HCT116 (cell line): ENCODE results near the gene SYNPR. TPM values are rescaled to one million over a fixed set of nuclear protein-coding genes. Genes with fewer than 3 reads are reported as not detected.

ENCODE experiments used
- ATAC-seq: fragments of 200-7000 bp; cut with Tn5 transposase; 2 replicates; pipeline ENCODE4 v1.9.1; 2020; ENCODE audit warnings: mild to moderate bottlenecking, moderate library complexity
- BruUV-seq: library from RNA; stranded (reverse); fragments of 400-500 nt; replicated peaks from 2 replicates; lab custom pipeline; 2021; lab: Mats Ljungman, UMichigan
- CTCF ChIA-PET: fragments of 300-600 bp; sonication (Branson Sonifier 250); formaldehyde crosslinking; loops from one replicate; lab custom pipeline; 2021; ENCODE audit warnings: antibody characterized with exemption; lab: Charles Lee
- POLR2A ChIA-PET: fragments of 300-600, 350-600 bp; sonication (Branson Sonifier 250); formaldehyde crosslinking; loops from one replicate; lab custom pipeline; 2021; ENCODE audit warnings: antibody characterized with exemption; lab: Charles Lee
- RAD21 ChIA-PET, 2 experiments: fragments of 300-600 bp; sonication (Branson Sonifier 250); formaldehyde crosslinking; loops; one replicate each; lab custom pipeline; 2023; ENCODE audit warnings: low total read pairs in 2 of 2; ENCODE audit not compliant: uncharacterized antibody in 2 of 2, unreplicated experiment in 2 of 2, low non-redundant PET in 1 of 2; lab: Charles Lee
- DNase-seq: peaks from one replicate; pipeline ENCODE4 v3.0.0-alpha.2; 2010; ENCODE audit warnings: low read depth, low spot score
- H2AFZ ChIP-seq: fragments of 200-600 bp; shearing (Covaris generic), sonication (generic); 2 replicates; pipeline ENCODE4 v1.6.1; 2017; ENCODE audit warnings: low read depth, mixed run types, mixed read lengths, antibody characterized with exemption, low read length; ENCODE audit not compliant: poor library complexity, severe bottlenecking
- H3K27ac ChIP-seq: 2 replicates; pipeline ENCODE4 v1.5.1; 2012; ENCODE audit warnings: low read depth, low read length
- H3K27me3 ChIP-seq: fragments of 200-600 bp; sonication (generic); 2 replicates; pipeline ENCODE4 v1.6.1; 2016; ENCODE audit warnings: mixed run types, low read length, mixed read lengths; ENCODE audit not compliant: insufficient read depth
- H3K36me3 ChIP-seq, 2 experiments: fragments of 200-500 bp in 1 of 2; fragments of 200-600 bp in 1 of 2; sonication (Bioruptor generic) in 1 of 2; sonication (generic) in 1 of 2; 2 replicates each; pipeline versions ENCODE4 v1.5.1 to v1.6.1; 2014 to 2016; ENCODE audit warnings: low read length in 2 of 2, inconsistent platforms in 1 of 2, mixed read lengths in 1 of 2, mixed run types in 1 of 2; ENCODE audit not compliant: insufficient read depth in 2 of 2, control insufficient read depth in 1 of 2
- H3K4me1 ChIP-seq, 2 experiments: fragments of 200-600 bp in 1 of 2; sonication (generic) in 1 of 2; 2 replicates each; pipeline versions ENCODE4 v1.5.1 to v1.6.1; 2012 to 2017; ENCODE audit warnings: low read length in 2 of 2, inconsistent platforms in 1 of 2, mild to moderate bottlenecking in 1 of 2, mixed read lengths in 1 of 2, mixed run types in 1 of 2, moderate library complexity in 1 of 2; ENCODE audit not compliant: insufficient read depth in 2 of 2, control insufficient read depth in 1 of 2
- H3K4me2 ChIP-seq: fragments of 200-600 bp; sonication (generic); 2 replicates; pipeline ENCODE4 v1.6.1; 2017; ENCODE audit warnings: mixed run types, low read length, mixed read lengths
- H3K4me3 ChIP-seq, 2 experiments: fragments of 200-600 bp in 1 of 2; sonication (generic) in 1 of 2; replicated peaks in 1 of 2; 2 replicates each; pipeline ENCODE4 v1.5.1; 2011 to 2016; ENCODE audit warnings: low read length in 2 of 2, control low read depth in 1 of 2, low read depth in 1 of 2, mild to moderate bottlenecking in 1 of 2, mixed read lengths in 1 of 2, mixed run types in 1 of 2
- H3K79me2 ChIP-seq: fragments of 200-600 bp; sonication (generic); 2 replicates; pipeline ENCODE4 v1.6.1; 2017; ENCODE audit warnings: mild to moderate bottlenecking, mixed run types, low read length, moderate library complexity, mixed read lengths; ENCODE audit not compliant: insufficient read depth
- H3K9ac ChIP-seq: fragments of 200-600 bp; sonication (generic); 2 replicates; pipeline ENCODE4 v1.6.1; 2016; ENCODE audit warnings: low read length, mixed read lengths
- H3K9me2 ChIP-seq: fragments of 200-600 bp; sonication (generic), shearing (Covaris generic); 2 replicates; pipeline ENCODE4 v1.6.1; 2017; ENCODE audit warnings: mixed run types, mild to moderate bottlenecking, moderate library complexity; ENCODE audit not compliant: insufficient read depth
- H3K9me3 ChIP-seq, 2 experiments: fragments of 200-500 bp in 1 of 2; fragments of 200-600 bp in 1 of 2; sonication (Bioruptor generic) in 1 of 2; sonication (generic) in 1 of 2; 2 replicates each; pipeline ENCODE4 v1.6.1; 2014 to 2017; ENCODE audit warnings: low read length in 2 of 2, mixed read lengths in 2 of 2, inconsistent platforms in 1 of 2, low read depth in 1 of 2, mild to moderate bottlenecking in 1 of 2, mixed run types in 1 of 2, moderate library complexity in 1 of 2; ENCODE audit not compliant: control insufficient read depth in 1 of 2, insufficient read depth in 1 of 2
- H4K20me1 ChIP-seq: fragments of 200-600 bp; sonication (generic), shearing (Covaris generic); 2 replicates; pipeline ENCODE4 v1.6.1; 2017; ENCODE audit warnings: mixed run types, mild to moderate bottlenecking, moderate library complexity; ENCODE audit not compliant: insufficient read depth
- ATF3 ChIP-seq: IDR thresholded peaks from 2 replicates; pipeline ENCODE4 v1.6.1; 2012
- CEBPB ChIP-seq: IDR thresholded peaks from 2 replicates; pipeline ENCODE4 v1.6.1; 2012; ENCODE audit warnings: low read depth
- EZH2phosphoT487 ChIP-seq: fragments of 200-600 bp; IDR thresholded peaks from 2 replicates; pipeline ENCODE4 v1.6.1; 2018; ENCODE audit warnings: antibody characterized with exemption, borderline replicate concordance
- MAX ChIP-seq: IDR thresholded peaks from 2 replicates; pipeline ENCODE4 v1.6.1; 2012
- RAD21 ChIP-seq: IDR thresholded peaks from 2 replicates; pipeline ENCODE4 v1.6.1; 2012; ENCODE audit warnings: low read depth, mild to moderate bottlenecking
- SIN3A ChIP-seq: IDR thresholded peaks from 2 replicates; pipeline ENCODE4 v1.6.1; 2012; ENCODE audit warnings: low read depth
- SRF ChIP-seq: IDR thresholded peaks from 2 replicates; pipeline ENCODE4 v1.6.1; 2012; ENCODE audit warnings: low read depth
- TCF7L2 ChIP-seq: IDR thresholded peaks from 2 replicates; pipeline ENCODE4 v1.7.0; 2011; ENCODE audit warnings: borderline replicate concordance, inconsistent platforms; ENCODE audit not compliant: insufficient read depth, insufficient read length; ENCODE audit errors: extremely low read depth
- YY1 ChIP-seq: IDR thresholded peaks from 2 replicates; pipeline ENCODE4 v1.6.1; 2011; ENCODE audit warnings: low read length, low read depth, moderate library complexity, mild to moderate bottlenecking; ENCODE audit not compliant: insufficient replicate concordance; ENCODE audit errors: extremely low read depth
- intact Hi-C: fragments of 100-400 bp; cut with micrococcal nuclease; formaldehyde crosslinking; loops from 2 replicates; pipeline ENCODE4 v1.10.0; 2022
- total RNA-seq: library from RNA; stranded (reverse); gene quantifications from one replicate; pipeline ENCODE4 v1.2.1, GENCODE V29; 2021; ENCODE audit not compliant: unreplicated experiment

Gene SYNPR
- total RNA-seq, 1 experiment from 2014 or later = not detected

DNA sequence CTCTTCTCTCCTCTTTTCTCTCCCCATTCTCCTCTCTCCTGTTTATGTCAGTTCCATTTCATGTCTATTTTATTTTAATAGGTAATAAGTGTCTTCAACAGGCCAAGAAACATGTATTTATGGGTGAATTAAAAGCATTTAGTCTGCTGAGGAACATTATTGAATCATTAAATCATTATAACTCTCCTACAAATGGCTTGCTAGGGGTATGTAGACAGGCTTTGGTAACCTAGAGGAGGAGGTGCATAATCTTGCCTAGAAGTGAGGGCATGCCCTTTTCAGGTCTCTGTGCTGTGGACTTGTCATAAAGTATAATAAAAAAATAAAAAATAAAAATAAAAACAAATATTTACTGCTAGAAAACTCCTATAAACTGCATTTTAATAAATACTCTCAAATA, 285.5 kb downstream of the SYNPR start:
- ATAC-seq (no peak), DNase-seq (no peak)
- Histone ChIP-seq H3K36me3 (no peaks in the 10 kb centered on the region), H3K9me2 (no peaks in the 10 kb centered on the region), H3K79me2 (no peaks in the 10 kb centered on the region), H3K4me3 (no peak overlapping the region), H3K4me2 (no peak overlapping the region), H2AFZ (no peak overlapping the region), H3K27me3 (no peaks in the 10 kb centered on the region), H3K27ac (no peak overlapping the region), H3K9me3 (no peaks in the 10 kb centered on the region), H4K20me1 (no peaks in the 10 kb centered on the region), H3K4me1 (no peaks in the 10 kb centered on the region)
- intact Hi-C loops = no loop called here
- no TSS peak for BruUV-seq
- ChIA-PET CTCF (no interaction called here), RAD21 (no interaction called here), POLR2A (no interaction called here)
- TF ChIP-seq SIN3A (no peak), MAX (no peak), EZH2phosphoT487 (no peak), TCF7L2 (no peak), CEBPB (no peak), YY1 (no peak), SRF (no peak)
- TF ChIP-seq, all 23 proteins: peak for 0
- no peak overlapping the region for H3K9ac ChIP-seq

DNA sequence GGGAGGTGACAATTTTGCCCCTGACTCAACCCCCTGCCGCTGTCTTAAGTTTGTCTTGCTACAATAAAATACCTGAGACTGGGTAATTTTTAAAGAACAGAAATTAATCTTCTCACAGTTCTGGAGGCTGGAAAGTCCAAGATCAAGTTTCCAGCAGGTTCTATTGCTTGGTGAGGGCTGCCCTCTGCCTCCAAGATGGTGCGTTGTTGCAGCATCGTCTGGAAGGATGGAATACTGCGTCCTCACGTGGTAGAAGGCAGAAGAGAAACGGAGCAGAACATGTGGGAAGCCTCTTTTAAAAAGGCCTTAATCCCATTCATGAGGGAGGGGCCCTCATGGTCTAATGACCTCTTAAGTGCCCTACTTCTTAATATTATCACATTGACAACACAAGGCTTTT, 287.1 kb downstream of the SYNPR start:
- intact Hi-C loops = no loop called here
- no peaks in the 10 kb centered on the region for H3K4me1 ChIP-seq
- CTCF ChIA-PET = no interaction called here

More for the DNA sequence above, 287.1 kb downstream of the SYNPR start:
- no peak for DNase-seq
- no peaks in the 10 kb centered on the region for H3K9me3 ChIP-seq
- H3K4me2 ChIP-seq = no peak overlapping the region
- ChIA-PET RAD21 (no interaction called here), POLR2A (no interaction called here)
- H3K79me2 ChIP-seq = no peaks in the 10 kb centered on the region
- H4K20me1 ChIP-seq = no peaks in the 10 kb centered on the region
- H3K36me3 ChIP-seq = no peaks in the 10 kb centered on the region
- H3K9ac ChIP-seq = no peak overlapping the region
- no peak overlapping the region for H3K4me3 ChIP-seq
- no TSS peak for BruUV-seq
- no peak overlapping the region for H2AFZ ChIP-seq
- H3K27ac ChIP-seq = no peak overlapping the region
- TF ChIP-seq RAD21 (peak; percentile 10; the same call in 1 of the 2 replicates), ATF3 (no peak)
- no peak for ATAC-seq
- no peaks in the 10 kb centered on the region for H3K9me2 ChIP-seq
- no peaks in the 10 kb centered on the region for H3K27me3 ChIP-seq
